BLaER1 treated with 17β-estradiol and CSF1 and Interleukin-3, amounts not matched to agents 10 nM and 100 nM (cell line): Measurements from ENCODE around the gene LPIN1.

Source experiments
- H3K27ac ChIP-seq, 11 experiments: shearing (Covaris generic); formaldehyde crosslinking; 2 replicates each; pipeline ENCODE4 v1.8.1; 2022
- H3K27me3 ChIP-seq, 11 experiments: shearing (Covaris generic); formaldehyde crosslinking; 2 replicates each; pipeline ENCODE4 v1.8.1; 2022
- H3K36me3 ChIP-seq, 11 experiments: shearing (Covaris generic); formaldehyde crosslinking; 2 replicates each; pipeline ENCODE4 v1.8.1; 2022
- H3K4me1 ChIP-seq, 10 experiments: shearing (Covaris generic); formaldehyde crosslinking; 2 replicates each; pipeline ENCODE4 v1.8.1; 2022
- H3K4me2 ChIP-seq, 11 experiments: shearing (Covaris generic); formaldehyde crosslinking; 2 replicates each; pipeline ENCODE4 v1.8.1; 2022
- H3K4me3 ChIP-seq, 10 experiments: shearing (Covaris generic); formaldehyde crosslinking; 2 replicates each; pipeline ENCODE4 v1.8.1; 2022
- H3K9ac ChIP-seq, 11 experiments: shearing (Covaris generic); formaldehyde crosslinking; 2 replicates each; pipeline ENCODE4 v1.8.1; 2022
- H3K9me3 ChIP-seq, 11 experiments: shearing (Covaris generic); formaldehyde crosslinking; replicated peaks in 1 of 11; 2 replicates each; pipeline ENCODE4 v1.8.1; 2022
- H4K20me1 ChIP-seq, 11 experiments: shearing (Covaris generic); formaldehyde crosslinking; 2 replicates each; pipeline ENCODE4 v1.8.1; 2022
- Cebpa-rat ChIP-seq, 11 experiments: shearing (Covaris generic); IDR thresholded peaks; 2 replicates each; pipeline ENCODE4 v1.8.1; 2022

Gene LPIN1

DNA sequence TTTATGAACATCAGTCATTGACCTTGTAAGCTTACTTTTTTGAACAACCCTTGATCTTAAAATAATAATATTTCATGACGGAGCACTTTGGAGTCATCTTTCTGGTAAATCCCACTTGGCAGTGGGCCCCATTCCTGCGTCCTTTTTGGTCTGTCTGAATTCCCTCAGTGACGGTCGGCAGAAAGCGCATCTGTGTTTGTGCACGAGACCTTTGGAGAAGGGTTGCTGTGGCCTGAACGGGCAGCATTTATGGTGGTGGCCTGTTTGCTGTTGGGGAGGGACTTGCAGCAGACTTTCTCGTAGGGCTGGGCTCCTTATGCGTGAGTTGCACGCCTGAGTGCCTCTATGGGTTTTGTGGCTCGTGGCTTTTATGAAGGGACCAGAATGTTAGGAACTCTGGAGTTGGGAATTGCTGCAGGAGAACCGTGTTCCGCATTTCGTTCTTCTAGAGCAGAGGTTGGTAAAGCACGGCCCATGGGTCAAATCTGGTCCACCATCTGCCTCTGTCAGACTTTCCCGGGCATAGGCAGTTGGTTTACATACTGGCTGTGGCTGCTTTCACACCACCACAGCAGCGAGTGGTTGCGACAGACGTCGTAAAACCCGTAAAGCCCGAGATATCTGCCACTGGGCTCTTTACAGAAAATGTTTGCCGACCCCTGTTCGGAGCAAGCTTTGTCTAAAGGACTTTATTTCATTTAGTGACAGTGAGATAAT, 30.8 kb downstream of the LPIN1 start:
- Histone ChIP-seq H3K27ac (peak overlapping the region in 1 of 11 experiments; percentile 10; a peak in 1 of 22 replicates), H3K4me3 (no peak overlapping the region), H4K20me1 (peaks cover 0 to 7% (median 0%) of the 10 kb centered on the region in 11 experiments; a peak in 3 of 22 replicates), H3K4me1 (peaks cover 18 to 49% (median 39%) of the 10 kb centered on the region in 10 experiments), H3K4me2 (peak overlapping the region in 5 of 11 experiments; percentile 16 to 84 (median 67); a peak in 5 of 22 replicates), H3K27me3 (no peaks in the 10 kb centered on the region), H3K36me3 (peaks cover 58 to 82% (median 72%) of the 10 kb centered on the region in 11 experiments), H3K9ac (no peak overlapping the region), H3K9me3 (0 out of 22 replicates have a peak, but pooled peaks cover 0 to 4% (median 0%) of the 10 kb centered on the region in 11 experiments)
- TF ChIP-seq Cebpa-rat (IDR thresholded peaks at IDR 0.05) = peak in 3 of 11 experiments; percentile 11 to 67 (median 14); a peak in 1 of 22 replicates

- Histone ChIP-seq H3K9me3 (0 out of 22 replicates have a peak, but pooled peaks cover 0 to 4% (median 0%) of the 10 kb centered on the region in 11 experiments), H3K9ac (no peak overlapping the region), H3K27me3 (no peaks in the 10 kb centered on the region), H3K4me2 (peak overlapping the region; percentile 50 to 84 (median 73); a peak in 21 of 22 replicates), H3K4me3 (no peak overlapping the region), H3K4me1 (peaks cover 18 to 49% (median 39%) of the 10 kb centered on the region in 10 experiments), H3K27ac (peak overlapping the region in 3 of 11 experiments; percentile 31 to 55 (median 33); a peak in 5 of 22 replicates), H3K36me3 (peaks cover 59 to 82% (median 72%) of the 10 kb centered on the region in 11 experiments), H4K20me1 (peaks cover 0 to 7% (median 0%) of the 10 kb centered on the region in 11 experiments; a peak in 3 of 22 replicates)
- TF ChIP-seq Cebpa-rat (IDR thresholded peaks at IDR 0.05) = no peak
These were observed 31.5 kb downstream of the LPIN1 start for GRCh38 chr2:11777886-11778415.

- Histone ChIP-seq H3K27me3 (no peaks in the 10 kb centered on the region), H3K4me2 (peak overlapping the region; percentile 50 to 84 (median 73)), H3K4me3 (no peak overlapping the region), H4K20me1 (peaks cover 0 to 7% (median 0%) of the 10 kb centered on the region in 11 experiments; a peak in 4 of 22 replicates), H3K4me1 (peaks cover 18 to 47% (median 39%) of the 10 kb centered on the region in 10 experiments), H3K36me3 (peaks cover 59 to 82% (median 72%) of the 10 kb centered on the region in 11 experiments), H3K27ac (peak overlapping the region in 4 of 11 experiments; percentile 3 to 55 (median 32); a peak in 6 of 22 replicates), H3K9me3 (0 out of 22 replicates have a peak, but pooled peaks cover 0 to 4% (median 0%) of the 10 kb centered on the region in 11 experiments), H3K9ac (peak overlapping the region in 2 of 11 experiments; percentile 13 to 38; a peak in 3 of 22 replicates)
- no peak for TF ChIP-seq Cebpa-rat (IDR thresholded peaks at IDR 0.05)
These were observed 32.0 kb downstream of the LPIN1 start for GRCh38 chr2:11778416-11778815.

DNA sequence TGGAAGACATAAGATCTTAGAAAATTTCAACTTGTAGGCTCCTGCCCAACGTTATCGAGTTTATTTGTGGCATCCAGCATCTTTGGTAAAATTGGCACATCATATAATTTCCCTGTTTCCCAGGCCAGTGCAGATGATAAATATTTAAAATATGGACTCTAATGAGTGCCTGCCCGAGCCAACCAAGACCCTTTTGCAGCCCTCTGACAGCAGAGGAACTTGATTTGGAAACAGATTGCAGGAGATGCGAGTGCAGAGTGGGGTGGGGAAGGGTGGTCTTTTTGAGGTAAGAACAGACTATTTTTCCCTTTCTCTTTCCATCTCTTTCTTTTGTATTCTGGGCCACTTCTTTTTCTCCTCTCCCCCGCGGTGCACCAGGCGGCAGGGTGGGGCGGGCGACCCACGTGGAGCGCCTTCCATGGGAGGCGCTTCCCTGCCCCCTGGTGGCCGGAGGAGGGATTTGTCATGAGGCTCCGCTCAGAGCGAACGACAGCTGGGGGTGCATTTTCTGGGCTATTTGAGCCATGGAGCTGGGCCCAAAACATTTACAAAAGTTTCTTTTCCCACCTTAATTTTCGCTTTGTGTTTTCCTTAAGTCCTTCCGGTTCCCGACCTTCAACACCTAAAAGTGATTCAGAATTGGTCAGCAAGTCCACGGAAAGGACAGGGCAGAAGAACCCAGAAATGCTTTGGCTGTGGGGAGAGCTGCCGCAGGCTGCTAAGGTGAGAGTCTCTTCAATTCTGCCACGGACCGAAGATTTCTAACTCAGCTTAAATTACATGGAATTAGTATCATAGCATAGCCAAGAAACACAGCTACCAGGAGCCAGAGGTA, 32.7 kb downstream of the LPIN1 start:
- Histone ChIP-seq H3K9ac (peak overlapping the region in 5 of 11 experiments; percentile 13 to 56 (median 37); a peak in 9 of 22 replicates), H3K4me2 (peak overlapping the region; percentile 50 to 84 (median 73)), H3K36me3 (peaks cover 59 to 82% (median 72%) of the 10 kb centered on the region in 11 experiments), H3K27ac (peak overlapping the region in 3 of 11 experiments; percentile 3 to 55 (median 30); a peak in 4 of 22 replicates), H3K4me1 (peaks cover 18 to 39% (median 33%) of the 10 kb centered on the region in 10 experiments), H3K9me3 (0 out of 22 replicates have a peak, but pooled peaks cover 0 to 4% (median 0%) of the 10 kb centered on the region in 11 experiments), H3K27me3 (no peaks in the 10 kb centered on the region), H4K20me1 (peaks cover 0 to 8% (median 0%) of the 10 kb centered on the region in 11 experiments; a peak in 5 of 22 replicates), H3K4me3 (peak overlapping the region in 5 of 10 experiments; percentile 8 to 38 (median 23); a peak in 5 of 20 replicates)
- TF ChIP-seq Cebpa-rat (IDR thresholded peaks at IDR 0.05) = no peak

- Histone ChIP-seq H3K4me2 (no peak overlapping the region), H3K27me3 (no peaks in the 10 kb centered on the region), H3K4me3 (no peak overlapping the region), H3K9me3 (0 out of 22 replicates have a peak, but pooled peaks cover 0 to 4% (median 0%) of the 10 kb centered on the region in 11 experiments), H4K20me1 (peaks cover 0 to 17% (median 6%) of the 10 kb centered on the region in 11 experiments; a peak in 8 of 22 replicates), H3K36me3 (peaks cover 76 to 90% (median 87%) of the 10 kb centered on the region in 11 experiments), H3K9ac (no peak overlapping the region), H3K4me1 (peaks cover 12 to 26% (median 21%) of the 10 kb centered on the region in 10 experiments), H3K27ac (no peak overlapping the region)
- TF ChIP-seq Cebpa-rat (IDR thresholded peaks at IDR 0.05) = no peak
These were observed 35.2 kb downstream of the LPIN1 start for GRCh38 chr2:11781602-11782001.

DNA sequence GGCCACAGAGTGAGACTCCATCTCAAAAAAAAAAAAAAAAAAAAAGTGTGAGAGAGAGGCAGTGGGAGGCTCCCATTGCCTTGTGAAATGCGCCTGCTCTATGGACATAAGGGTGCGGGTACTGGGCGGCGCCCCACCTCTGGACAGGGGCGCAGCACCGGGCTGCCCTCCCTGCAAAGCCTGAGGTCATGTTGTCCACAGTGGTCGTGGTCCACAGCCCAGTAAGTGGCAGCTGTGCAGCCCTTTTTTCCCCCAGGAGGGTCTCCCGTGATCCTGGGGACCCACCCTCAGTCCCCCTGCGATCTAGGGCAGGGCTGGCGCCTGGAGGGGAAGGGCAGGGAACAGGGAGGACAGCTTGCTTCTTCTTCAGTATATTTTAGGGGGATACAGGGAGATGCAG, 37.8 kb downstream of the LPIN1 start:
- no peak overlapping the region for H3K4me3 ChIP-seq
- H3K4me2 ChIP-seq = no peak overlapping the region
- no peaks in the 10 kb centered on the region for H3K27me3 ChIP-seq
- no peak overlapping the region for H3K27ac ChIP-seq
- 0 out of 20 replicates have a peak, but pooled peaks cover 0 to 2% (median 0%) of the 10 kb centered on the region in 10 experiments for H3K4me1 ChIP-seq
- H3K36me3 ChIP-seq = peaks cover 94 to 100% (median 98%) of the 10 kb centered on the region in 11 experiments
- H3K9ac ChIP-seq = no peak overlapping the region
- TF ChIP-seq Cebpa-rat (IDR thresholded peaks at IDR 0.05) = no peak
- peaks cover 0 to 4% (median 0%) of the 10 kb centered on the region in 11 experiments; a peak in 2 of 22 replicates for H3K9me3 ChIP-seq
- H4K20me1 ChIP-seq = peaks cover 0 to 17% (median 6%) of the 10 kb centered on the region in 11 experiments; a peak in 6 of 22 replicates

DNA sequence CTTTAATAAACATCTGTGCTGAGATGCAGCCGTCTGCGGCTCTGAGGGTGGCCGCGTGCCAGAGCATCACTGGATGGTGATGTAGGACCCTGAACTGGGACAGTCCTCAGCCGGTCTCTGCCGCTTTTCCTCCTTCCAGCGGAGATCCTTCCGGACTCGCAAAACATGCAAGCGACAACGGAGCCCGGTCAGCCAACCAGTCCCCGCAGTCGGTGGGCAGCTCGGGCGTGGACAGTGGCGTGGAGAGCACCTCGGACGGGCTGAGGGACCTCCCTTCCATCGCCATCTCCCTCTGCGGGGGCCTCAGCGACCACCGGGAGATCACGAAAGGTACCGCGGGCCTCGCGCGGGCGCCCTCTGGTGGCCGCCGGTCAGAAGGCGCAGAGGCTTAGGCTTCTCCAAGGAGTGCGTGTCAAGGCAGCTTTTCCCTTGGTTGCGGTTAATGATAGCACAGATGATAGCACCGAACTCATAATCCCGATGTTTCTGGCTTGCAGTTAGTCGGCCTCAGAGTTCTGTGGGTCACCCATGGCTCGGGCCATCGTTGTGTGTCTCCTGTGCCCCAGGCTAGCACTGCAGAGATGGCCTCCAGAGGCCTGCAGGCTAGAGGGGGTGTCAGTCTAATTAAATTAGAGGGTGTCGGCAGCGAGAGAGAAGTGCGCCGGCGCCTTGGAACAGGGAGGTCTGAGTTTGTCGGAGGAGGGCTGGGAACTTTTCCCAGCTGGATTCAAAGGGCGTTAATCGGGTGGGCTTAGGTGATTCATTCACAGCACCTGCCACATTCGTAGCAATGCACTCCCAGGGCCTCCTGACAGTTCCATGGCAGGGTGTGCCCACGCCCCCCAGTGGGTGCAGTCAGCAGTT, 38.5 kb downstream of the LPIN1 start:
- TF ChIP-seq Cebpa-rat (IDR thresholded peaks at IDR 0.05) = no peak
- Histone ChIP-seq H3K4me1 (no peaks in the 10 kb centered on the region), H3K4me3 (no peak overlapping the region), H3K36me3 (peaks cover 96 to 100% (median 99%) of the 10 kb centered on the region in 11 experiments), H3K27me3 (no peaks in the 10 kb centered on the region), H3K9ac (no peak overlapping the region), H3K9me3 (peaks cover 0 to 8% (median under 1%) of the 10 kb centered on the region in 11 experiments; a peak in 7 of 22 replicates), H3K4me2 (no peak overlapping the region), H3K27ac (no peak overlapping the region), H4K20me1 (peaks cover 0 to 17% (median 6%) of the 10 kb centered on the region in 11 experiments; a peak in 6 of 22 replicates)
